22Rv1 (cell line): ENCODE measurements around the gene LIMA1.

Experiments
- CTCF ChIP-seq: fragments of 450-650 bp; IDR thresholded peaks from 2 replicates; pipeline ENCODE4 v1.5.1; 2017; ENCODE audit warnings: mild to moderate bottlenecking
- ZFX ChIP-seq: fragments of 450-650 bp; IDR thresholded peaks from 2 replicates; pipeline ENCODE4 v1.6.1; 2017; ENCODE audit warnings: antibody characterized with exemption, borderline replicate concordance

GRCh38 chr12:50127546-50127945 lies 155.8 kb downstream of the LIMA1 start:
- TF ChIP-seq ZFX = no peak
- no peak for TF ChIP-seq CTCF
